GM19455 (cell line): ENCODE measurements around the gene PRKD3.
"Not testable (repeated sequence)": the region's sequence is repeated elsewhere in the genome, so short reads cannot be mapped to it uniquely, and the experiment has no call there.

Source experiments
- ATAC-seq: cut with Tn5 transposase; IDR thresholded peaks from one replicate; pipeline ENCODE4 v1.9.1; 2021; ENCODE audit not compliant: unreplicated experiment

PRKD3 gene

GRCh38 chr2:37317746-37318145 is 6.9 kb downstream of the PRKD3 start:
- ATAC-seq = no peak

- ATAC-seq = no peak
These were observed 8.5 kb downstream of the PRKD3 start for GRCh38 chr2:37316181-37316580.

- ATAC-seq = no peak
These were observed 9.3 kb downstream of the PRKD3 start for GRCh38 chr2:37315364-37315763.

GRCh38 chr2:37307500-37307899 is 17.1 kb downstream of the PRKD3 start:
- no peak for ATAC-seq

- no peak for ATAC-seq
These were observed 18.6 kb downstream of the PRKD3 start for GRCh38 chr2:37306024-37306423.

GRCh38 chr2:37302701-37303252 is 21.9 kb downstream of the PRKD3 start:
- no peak for ATAC-seq

GRCh38 chr2:37301408-37301807 is 23.2 kb downstream of the PRKD3 start:
- no peak for ATAC-seq

- ATAC-seq = no peak
These were observed 24.1 kb downstream of the PRKD3 start for GRCh38 chr2:37300578-37300977.

GRCh38 chr2:37300146-37300545 is 24.5 kb downstream of the PRKD3 start:
- ATAC-seq = no peak

- no peak for ATAC-seq
These were observed 27.0 kb downstream of the PRKD3 start for GRCh38 chr2:37297632-37298031.

DNA sequence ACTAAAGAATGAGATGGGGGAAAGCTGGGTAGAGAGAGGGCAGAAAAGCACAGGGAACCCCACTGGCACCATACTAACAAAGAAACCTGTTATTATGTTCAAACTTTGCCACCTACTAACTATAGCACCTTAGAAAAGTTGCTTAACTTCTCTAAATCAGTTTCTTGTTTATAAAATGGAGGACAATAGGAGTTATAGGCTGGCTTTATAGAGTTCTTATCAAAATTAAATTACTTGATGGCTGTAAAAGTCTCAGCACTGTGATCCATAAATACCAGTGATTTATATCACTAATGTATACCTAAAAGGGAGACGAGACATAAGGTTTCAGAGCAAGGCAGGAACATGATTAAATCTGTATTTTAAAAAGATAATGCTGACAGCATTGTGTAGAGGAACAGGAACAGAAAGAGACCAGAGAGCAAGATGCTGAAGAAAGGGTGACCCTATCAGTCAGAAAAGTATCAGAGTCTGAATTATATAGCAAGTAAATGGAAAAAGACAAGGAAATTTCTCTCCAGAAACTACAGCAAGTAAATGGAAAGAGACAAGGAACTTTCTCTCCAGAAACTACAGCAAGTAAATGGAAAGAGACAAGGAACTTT is 29.1 kb downstream of the PRKD3 start:
- ATAC-seq = no peak

GRCh38 chr2:37294858-37295257 is 29.8 kb downstream of the PRKD3 start:
- not testable (repeated sequence) for ATAC-seq

- no peak for ATAC-seq
These were observed 33.0 kb downstream of the PRKD3 start for GRCh38 chr2:37291680-37292079.

- no peak for ATAC-seq
These were observed 36.7 kb downstream of the PRKD3 start for GRCh38 chr2:37287966-37288365.

DNA sequence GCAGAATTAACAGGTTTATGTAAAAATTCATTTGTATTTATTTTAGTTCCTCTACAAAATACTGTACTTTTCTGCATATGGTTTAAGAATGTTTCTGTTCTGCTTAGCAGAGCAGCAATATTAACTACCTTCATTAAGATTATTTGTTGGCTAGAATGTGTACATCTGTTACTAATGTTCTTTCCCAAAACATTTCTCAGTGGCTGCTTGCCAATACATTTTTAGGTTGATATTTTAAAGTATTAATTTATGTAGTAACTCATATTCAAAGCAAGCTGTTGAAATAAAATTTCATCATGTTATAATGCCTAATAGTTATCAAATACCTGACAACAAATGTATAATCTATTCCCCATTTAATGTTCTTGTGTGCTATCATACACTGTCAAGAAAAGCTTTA is 40.3 kb downstream of the PRKD3 start:
- no peak for ATAC-seq

- ATAC-seq = no peak
These were observed 41.4 kb downstream of the PRKD3 start for GRCh38 chr2:37283207-37283606.

GRCh38 chr2:37282746-37283145 is 41.9 kb downstream of the PRKD3 start:
- no peak for ATAC-seq

DNA sequence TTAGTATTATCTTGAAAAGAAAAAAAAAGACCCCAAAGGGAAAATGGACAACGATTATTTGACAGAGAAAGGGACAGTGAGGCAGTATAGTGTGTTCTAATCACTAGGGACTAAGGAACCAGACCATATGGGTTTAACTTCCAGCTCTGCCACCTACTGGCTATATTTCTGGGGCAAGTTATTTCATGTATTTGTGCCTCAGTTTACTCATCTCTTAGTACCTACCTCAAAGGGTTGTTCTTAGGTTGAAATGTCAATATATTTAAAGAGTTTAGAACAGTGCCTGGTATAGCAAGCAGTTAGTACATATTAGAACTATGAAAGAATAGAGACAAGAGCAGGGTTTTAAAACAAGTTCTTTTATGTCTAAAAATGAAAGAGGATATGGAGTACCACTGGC is 42.7 kb downstream of the PRKD3 start:
- no peak for ATAC-seq

- no peak for ATAC-seq
These were observed 48.3 kb downstream of the PRKD3 start for GRCh38 chr2:37276291-37276690.
